ENCODE measurements around the gene CACYBP.

DNA sequence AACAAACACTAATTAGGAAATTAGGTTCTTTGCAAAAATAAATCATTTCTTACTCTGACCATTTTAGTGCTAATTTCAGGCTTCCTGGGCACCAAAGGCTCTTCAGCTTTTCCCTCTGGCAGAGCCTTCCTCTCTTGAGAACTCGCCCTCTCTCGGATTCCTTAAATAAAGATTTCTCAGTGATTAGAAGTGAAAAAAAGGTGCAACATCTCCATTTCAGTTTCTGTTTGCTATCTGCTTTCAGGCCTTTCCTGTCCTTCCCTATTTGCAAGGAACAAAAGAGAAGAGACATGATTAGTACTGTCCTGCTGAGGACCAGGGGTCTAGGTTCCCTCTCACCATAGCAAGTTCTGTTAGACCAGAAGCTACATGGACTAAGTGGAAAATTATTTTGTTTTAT is 27.8 kb upstream of the CACYBP start:
- TF ChIP-seq, protein P1, sequence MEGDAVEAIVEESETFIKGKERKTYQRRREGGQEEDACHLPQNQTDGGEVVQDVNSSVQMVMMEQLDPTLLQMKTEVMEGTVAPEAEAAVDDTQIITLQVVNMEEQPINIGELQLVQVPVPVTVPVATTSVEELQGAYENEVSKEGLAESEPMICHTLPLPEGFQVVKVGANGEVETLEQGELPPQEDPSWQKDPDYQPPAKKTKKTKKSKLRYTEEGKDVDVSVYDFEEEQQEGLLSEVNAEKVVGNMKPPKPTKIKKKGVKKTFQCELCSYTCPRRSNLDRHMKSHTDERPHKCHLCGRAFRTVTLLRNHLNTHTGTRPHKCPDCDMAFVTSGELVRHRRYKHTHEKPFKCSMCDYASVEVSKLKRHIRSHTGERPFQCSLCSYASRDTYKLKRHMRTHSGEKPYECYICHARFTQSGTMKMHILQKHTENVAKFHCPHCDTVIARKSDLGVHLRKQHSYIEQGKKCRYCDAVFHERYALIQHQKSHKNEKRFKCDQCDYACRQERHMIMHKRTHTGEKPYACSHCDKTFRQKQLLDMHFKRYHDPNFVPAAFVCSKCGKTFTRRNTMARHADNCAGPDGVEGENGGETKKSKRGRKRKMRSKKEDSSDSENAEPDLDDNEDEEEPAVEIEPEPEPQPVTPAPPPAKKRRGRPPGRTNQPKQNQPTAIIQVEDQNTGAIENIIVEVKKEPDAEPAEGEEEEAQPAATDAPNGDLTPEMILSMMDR (conservative IDR thresholded peaks at IDR 0.05; ENCODE audit: low read depth in 2 of 2): no peak
- TF ChIP-seq EZH2 (IDR thresholded peaks at IDR 0.05; ENCODE audit: low read depth, unreplicated experiment) (no peak), ZNF331 (CRISPR knock-in tag; IDR thresholded peaks at IDR 0.05; ENCODE audit: low read depth) (no peak), EZH2phosphoT487 (IDR thresholded peaks at IDR 0.05; ENCODE audit: unreplicated experiment) (no peak), CREB1 (CRISPR knock-in tag; IDR thresholded peaks at IDR 0.05; ENCODE audit: low read depth) (no peak), POLR2AphosphoS5 (IDR thresholded peaks at IDR 0.05; ENCODE audit: low read depth) (no peak), JUNB (IDR thresholded peaks at IDR 0.05; ENCODE audit: unreplicated experiment) (no peak), ZNF114 (CRISPR knock-in tag; IDR thresholded peaks at IDR 0.05) (no peak), NANOG (IDR thresholded peaks at IDR 0.05; ENCODE audit: borderline replicate concordance) (no peak)
- TF ChIP-seq, protein P2, sequence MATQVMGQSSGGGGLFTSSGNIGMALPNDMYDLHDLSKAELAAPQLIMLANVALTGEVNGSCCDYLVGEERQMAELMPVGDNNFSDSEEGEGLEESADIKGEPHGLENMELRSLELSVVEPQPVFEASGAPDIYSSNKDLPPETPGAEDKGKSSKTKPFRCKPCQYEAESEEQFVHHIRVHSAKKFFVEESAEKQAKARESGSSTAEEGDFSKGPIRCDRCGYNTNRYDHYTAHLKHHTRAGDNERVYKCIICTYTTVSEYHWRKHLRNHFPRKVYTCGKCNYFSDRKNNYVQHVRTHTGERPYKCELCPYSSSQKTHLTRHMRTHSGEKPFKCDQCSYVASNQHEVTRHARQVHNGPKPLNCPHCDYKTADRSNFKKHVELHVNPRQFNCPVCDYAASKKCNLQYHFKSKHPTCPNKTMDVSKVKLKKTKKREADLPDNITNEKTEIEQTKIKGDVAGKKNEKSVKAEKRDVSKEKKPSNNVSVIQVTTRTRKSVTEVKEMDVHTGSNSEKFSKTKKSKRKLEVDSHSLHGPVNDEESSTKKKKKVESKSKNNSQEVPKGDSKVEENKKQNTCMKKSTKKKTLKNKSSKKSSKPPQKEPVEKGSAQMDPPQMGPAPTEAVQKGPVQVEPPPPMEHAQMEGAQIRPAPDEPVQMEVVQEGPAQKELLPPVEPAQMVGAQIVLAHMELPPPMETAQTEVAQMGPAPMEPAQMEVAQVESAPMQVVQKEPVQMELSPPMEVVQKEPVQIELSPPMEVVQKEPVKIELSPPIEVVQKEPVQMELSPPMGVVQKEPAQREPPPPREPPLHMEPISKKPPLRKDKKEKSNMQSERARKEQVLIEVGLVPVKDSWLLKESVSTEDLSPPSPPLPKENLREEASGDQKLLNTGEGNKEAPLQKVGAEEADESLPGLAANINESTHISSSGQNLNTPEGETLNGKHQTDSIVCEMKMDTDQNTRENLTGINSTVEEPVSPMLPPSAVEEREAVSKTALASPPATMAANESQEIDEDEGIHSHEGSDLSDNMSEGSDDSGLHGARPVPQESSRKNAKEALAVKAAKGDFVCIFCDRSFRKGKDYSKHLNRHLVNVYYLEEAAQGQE (IDR thresholded peaks at IDR 0.05; ENCODE audit: unreplicated experiment): no peak
- TF ChIP-seq, protein P3, sequence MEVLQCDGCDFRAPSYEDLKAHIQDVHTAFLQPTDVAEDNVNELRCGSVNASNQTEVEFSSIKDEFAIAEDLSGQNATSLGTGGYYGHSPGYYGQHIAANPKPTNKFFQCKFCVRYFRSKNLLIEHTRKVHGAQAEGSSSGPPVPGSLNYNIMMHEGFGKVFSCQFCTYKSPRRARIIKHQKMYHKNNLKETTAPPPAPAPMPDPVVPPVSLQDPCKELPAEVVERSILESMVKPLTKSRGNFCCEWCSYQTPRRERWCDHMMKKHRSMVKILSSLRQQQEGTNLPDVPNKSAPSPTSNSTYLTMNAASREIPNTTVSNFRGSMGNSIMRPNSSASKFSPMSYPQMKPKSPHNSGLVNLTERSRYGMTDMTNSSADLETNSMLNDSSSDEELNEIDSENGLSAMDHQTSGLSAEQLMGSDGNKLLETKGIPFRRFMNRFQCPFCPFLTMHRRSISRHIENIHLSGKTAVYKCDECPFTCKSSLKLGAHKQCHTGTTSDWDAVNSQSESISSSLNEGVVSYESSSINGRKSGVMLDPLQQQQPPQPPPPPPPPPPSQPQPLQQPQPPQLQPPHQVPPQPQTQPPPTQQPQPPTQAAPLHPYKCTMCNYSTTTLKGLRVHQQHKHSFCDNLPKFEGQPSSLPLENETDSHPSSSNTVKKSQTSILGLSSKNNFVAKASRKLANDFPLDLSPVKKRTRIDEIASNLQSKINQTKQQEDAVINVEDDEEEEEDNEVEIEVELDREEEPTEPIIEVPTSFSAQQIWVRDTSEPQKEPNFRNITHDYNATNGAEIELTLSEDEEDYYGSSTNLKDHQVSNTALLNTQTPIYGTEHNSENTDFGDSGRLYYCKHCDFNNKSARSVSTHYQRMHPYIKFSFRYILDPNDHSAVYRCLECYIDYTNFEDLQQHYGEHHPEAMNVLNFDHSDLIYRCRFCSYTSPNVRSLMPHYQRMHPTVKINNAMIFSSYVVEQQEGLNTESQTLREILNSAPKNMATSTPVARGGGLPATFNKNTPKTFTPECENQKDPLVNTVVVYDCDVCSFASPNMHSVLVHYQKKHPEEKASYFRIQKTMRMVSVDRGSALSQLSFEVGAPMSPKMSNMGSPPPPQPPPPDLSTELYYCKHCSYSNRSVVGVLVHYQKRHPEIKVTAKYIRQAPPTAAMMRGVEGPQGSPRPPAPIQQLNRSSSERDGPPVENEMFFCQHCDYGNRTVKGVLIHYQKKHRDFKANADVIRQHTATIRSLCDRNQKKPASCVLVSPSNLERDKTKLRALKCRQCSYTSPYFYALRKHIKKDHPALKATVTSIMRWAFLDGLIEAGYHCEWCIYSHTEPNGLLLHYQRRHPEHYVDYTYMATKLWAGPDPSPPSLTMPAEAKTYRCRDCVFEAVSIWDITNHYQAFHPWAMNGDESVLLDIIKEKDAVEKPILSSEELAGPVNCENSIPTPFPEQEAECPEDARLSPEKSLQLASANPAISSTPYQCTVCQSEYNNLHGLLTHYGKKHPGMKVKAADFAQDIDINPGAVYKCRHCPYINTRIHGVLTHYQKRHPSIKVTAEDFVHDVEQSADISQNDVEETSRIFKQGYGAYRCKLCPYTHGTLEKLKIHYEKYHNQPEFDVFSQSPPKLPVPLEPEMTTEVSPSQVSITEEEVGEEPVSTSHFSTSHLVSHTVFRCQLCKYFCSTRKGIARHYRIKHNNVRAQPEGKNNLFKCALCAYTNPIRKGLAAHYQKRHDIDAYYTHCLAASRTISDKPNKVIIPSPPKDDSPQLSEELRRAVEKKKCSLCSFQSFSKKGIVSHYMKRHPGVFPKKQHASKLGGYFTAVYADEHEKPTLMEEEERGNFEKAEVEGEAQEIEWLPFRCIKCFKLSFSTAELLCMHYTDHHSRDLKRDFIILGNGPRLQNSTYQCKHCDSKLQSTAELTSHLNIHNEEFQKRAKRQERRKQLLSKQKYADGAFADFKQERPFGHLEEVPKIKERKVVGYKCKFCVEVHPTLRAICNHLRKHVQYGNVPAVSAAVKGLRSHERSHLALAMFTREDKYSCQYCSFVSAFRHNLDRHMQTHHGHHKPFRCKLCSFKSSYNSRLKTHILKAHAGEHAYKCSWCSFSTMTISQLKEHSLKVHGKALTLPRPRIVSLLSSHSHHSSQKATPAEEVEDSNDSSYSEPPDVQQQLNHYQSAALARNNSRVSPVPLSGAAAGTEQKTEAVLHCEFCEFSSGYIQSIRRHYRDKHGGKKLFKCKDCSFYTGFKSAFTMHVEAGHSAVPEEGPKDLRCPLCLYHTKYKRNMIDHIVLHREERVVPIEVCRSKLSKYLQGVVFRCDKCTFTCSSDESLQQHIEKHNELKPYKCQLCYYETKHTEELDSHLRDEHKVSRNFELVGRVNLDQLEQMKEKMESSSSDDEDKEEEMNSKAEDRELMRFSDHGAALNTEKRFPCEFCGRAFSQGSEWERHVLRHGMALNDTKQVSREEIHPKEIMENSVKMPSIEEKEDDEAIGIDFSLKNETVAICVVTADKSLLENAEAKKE (CRISPR knock-in tag; IDR thresholded peaks at IDR 0.05): no peak
